Mucosa of rectum (tissue), 2 donors: ENCODE data around the gene NFAM1.

Experiments used
- H3K27ac ChIP-seq, 2 donors: one replicate each; pipeline ENCODE4 v1.7.0; 2013; ENCODE audit warnings: inconsistent platforms in 2 of 2, low read depth in 2 of 2, low read length in 2 of 2
- H3K27me3 ChIP-seq, 2 donors: one replicate each; pipeline ENCODE4 v1.7.0; 2013; ENCODE audit warnings: low read length in 2 of 2; ENCODE audit not compliant: control insufficient read depth in 2 of 2, insufficient read depth in 2 of 2
- H3K36me3 ChIP-seq, 2 donors: one replicate each; pipeline ENCODE4 v1.7.0; 2013; ENCODE audit warnings: low read length in 2 of 2; ENCODE audit not compliant: control insufficient read depth in 2 of 2, insufficient read depth in 2 of 2
- H3K4me1 ChIP-seq, 2 donors: one replicate each; pipeline ENCODE4 v1.7.0; 2013; ENCODE audit warnings: low read length in 2 of 2, mild to moderate bottlenecking in 1 of 2; ENCODE audit not compliant: control insufficient read depth in 2 of 2, insufficient read depth in 2 of 2
- H3K4me3 ChIP-seq, 2 donors: one replicate each; pipeline ENCODE4 v1.7.0; 2013; ENCODE audit warnings: low read length in 2 of 2
- H3K9ac ChIP-seq, 2 donors: one replicate each; pipeline ENCODE4 v1.7.0; 2013; ENCODE audit warnings: low read length in 2 of 2, low read depth in 1 of 2, mild to moderate bottlenecking in 1 of 2
- H3K9me3 ChIP-seq, 2 donors: one replicate each; pipeline ENCODE4 v1.7.0; 2013; ENCODE audit warnings: low read length in 2 of 2; ENCODE audit not compliant: control insufficient read depth in 2 of 2
- donor health status: healthy.
- donor health status: Normal muscosa, but diverticular disease.

NFAM1 gene

GRCh38 chr22:42335839-42336378 lies 96.3 kb downstream of the NFAM1 start:
- Histone ChIP-seq H3K27ac (no peak overlapping the region), H3K9me3 (no peaks in the 10 kb centered on the region), H3K4me3 (no peak overlapping the region), H3K9ac (no peak overlapping the region), H3K36me3 (no peaks in the 10 kb centered on the region), H3K4me1 (peaks cover under 1 to 4% of the 10 kb centered on the region in 2 donors), H3K27me3 (no peaks in the 10 kb centered on the region)

- H3K4me1 ChIP-seq, result peaks cover 3 to 4% of the 10 kb centered on the region in 2 donors
- no peak overlapping the region for H3K4me3 ChIP-seq
- no peak overlapping the region for H3K27ac ChIP-seq
- H3K36me3 ChIP-seq, result no peaks in the 10 kb centered on the region
- H3K27me3 ChIP-seq, result no peaks in the 10 kb centered on the region
- no peaks in the 10 kb centered on the region for H3K9me3 ChIP-seq
- no peak overlapping the region for H3K9ac ChIP-seq
Observed at GRCh38 chr22:42334875-42335512, 97.2 kb downstream of the NFAM1 start.

DNA sequence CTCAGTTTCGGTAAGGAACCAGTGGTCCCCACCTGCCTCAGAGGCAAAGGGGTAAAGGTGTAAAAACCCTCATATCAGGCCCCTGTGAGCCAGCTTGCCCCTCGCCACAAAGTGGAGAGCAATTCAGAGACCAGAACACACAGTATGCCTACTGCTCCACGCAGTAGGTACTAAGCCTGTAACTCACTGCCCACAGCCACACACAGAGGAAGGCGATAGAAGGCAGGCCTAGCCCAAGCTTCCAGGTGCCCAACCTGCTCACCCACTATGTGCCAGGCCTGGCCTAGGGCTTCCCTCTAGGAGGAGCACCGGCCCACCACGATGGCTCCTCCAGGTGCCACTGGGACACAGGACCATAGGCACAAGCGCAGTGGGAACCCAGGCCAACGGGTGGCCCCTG lies 98.7 kb downstream of the NFAM1 start:
- Histone ChIP-seq H3K4me1 (peaks cover 0 to 3% of the 10 kb centered on the region in 2 donors), H3K27ac (no peak overlapping the region), H3K9me3 (no peaks in the 10 kb centered on the region), H3K4me3 (no peak overlapping the region), H3K36me3 (no peaks in the 10 kb centered on the region), H3K9ac (no peak overlapping the region), H3K27me3 (no peaks in the 10 kb centered on the region)

GRCh38 chr22:42332089-42332488 lies 100.1 kb downstream of the NFAM1 start:
- H3K27me3 ChIP-seq, result no peaks in the 10 kb centered on the region
- no peaks in the 10 kb centered on the region for H3K9me3 ChIP-seq
- H3K4me1 ChIP-seq, result peaks cover 0 to 3% of the 10 kb centered on the region in 2 donors
- H3K36me3 ChIP-seq, result no peaks in the 10 kb centered on the region
- H3K4me3 ChIP-seq, result no peak overlapping the region
- H3K9ac ChIP-seq, result no peak overlapping the region
- no peak overlapping the region for H3K27ac ChIP-seq

- no peak overlapping the region for H3K9ac ChIP-seq
- H3K4me3 ChIP-seq, result no peak overlapping the region
- H3K27ac ChIP-seq, result no peak overlapping the region
- H3K4me1 ChIP-seq, result peaks cover 0 to 3% of the 10 kb centered on the region in 2 donors
- no peaks in the 10 kb centered on the region for H3K9me3 ChIP-seq
- no peaks in the 10 kb centered on the region for H3K36me3 ChIP-seq
- no peaks in the 10 kb centered on the region for H3K27me3 ChIP-seq
Observed at GRCh38 chr22:42331014-42331413, 101.2 kb downstream of the NFAM1 start.
